ENCODE measurements around the gene CHERP. TPM values are rescaled to one million over a fixed set of nuclear protein-coding genes. Genes with fewer than 3 reads are reported as not detected.
A peak's percentile ranks its signal among the peaks of the same experiment; 100 is the strongest.

CHERP gene
- total RNA-seq, 1 donor from 2014 or later: 78.4 TPM

- peaks cover 48% of the 10 kb centered on the region for H3K4me1 Mint-ChIP-seq
- no peaks in the 10 kb centered on the region for H3K9me3 Mint-ChIP-seq
- H3K4me3 Mint-ChIP-seq: peak overlapping the region; percentile 6
- no peaks in the 10 kb centered on the region for H3K36me3 Mint-ChIP-seq
- no peak for TF ChIP-seq CTCF (IDR thresholded peaks at IDR 0.05; ENCODE audit: unreplicated experiment)
- H3K27me3 Mint-ChIP-seq (ENCODE audit: low read depth): no peaks in the 10 kb centered on the region
- peak overlapping the region; percentile 84 for H3K27ac Mint-ChIP-seq
- no peak for DNase-seq (ENCODE audit: low spot score in 2 of 2, unreplicated experiment in 2 of 2)
Measured at GRCh38 chr19:16587833-16588823, 45.9 kb upstream of the CHERP start.

- Mint-ChIP-seq H3K27me3 (ENCODE audit: low read depth) (no peaks in the 10 kb centered on the region), H3K9me3 (no peaks in the 10 kb centered on the region), H3K4me3 (no peak overlapping the region), H3K4me1 (peaks cover 48% of the 10 kb centered on the region), H3K27ac (peak overlapping the region; percentile 84), H3K36me3 (no peaks in the 10 kb centered on the region)
- DNase-seq (ENCODE audit: low spot score in 2 of 2, unreplicated experiment in 2 of 2): no peak
- no peak for TF ChIP-seq CTCF (IDR thresholded peaks at IDR 0.05; ENCODE audit: unreplicated experiment)
Measured at GRCh38 chr19:16586991-16587832, 45.0 kb upstream of the CHERP start.

- H3K36me3 Mint-ChIP-seq: no peaks in the 10 kb centered on the region
- no peak for TF ChIP-seq CTCF (IDR thresholded peaks at IDR 0.05; ENCODE audit: unreplicated experiment)
- peak overlapping the region; percentile 48 for H3K27ac Mint-ChIP-seq
- no peak for DNase-seq (ENCODE audit: low spot score in 2 of 2, unreplicated experiment in 2 of 2)
- no peaks in the 10 kb centered on the region for H3K9me3 Mint-ChIP-seq
- H3K4me3 Mint-ChIP-seq: no peak overlapping the region
- no peaks in the 10 kb centered on the region for H3K27me3 Mint-ChIP-seq (ENCODE audit: low read depth)
- H3K4me1 Mint-ChIP-seq: peaks cover 48% of the 10 kb centered on the region
Measured at GRCh38 chr19:16586477-16586871, 44.2 kb upstream of the CHERP start.

- DNase-seq (ENCODE audit: low spot score in 2 of 2, unreplicated experiment in 2 of 2): no peak
- H3K9me3 Mint-ChIP-seq: no peaks in the 10 kb centered on the region
- no peaks in the 10 kb centered on the region for H3K36me3 Mint-ChIP-seq
- H3K27ac Mint-ChIP-seq: peak overlapping the region; percentile 60
- peaks cover 48% of the 10 kb centered on the region for H3K4me1 Mint-ChIP-seq
- H3K27me3 Mint-ChIP-seq (ENCODE audit: low read depth): no peaks in the 10 kb centered on the region
- TF ChIP-seq CTCF (IDR thresholded peaks at IDR 0.05; ENCODE audit: unreplicated experiment): no peak
- H3K4me3 Mint-ChIP-seq: no peak overlapping the region
Measured at GRCh38 chr19:16585808-16586476, 43.7 kb upstream of the CHERP start.

- Mint-ChIP-seq H3K27me3 (ENCODE audit: low read depth) (no peaks in the 10 kb centered on the region), H3K4me3 (no peak overlapping the region), H3K36me3 (no peaks in the 10 kb centered on the region), H3K4me1 (peaks cover 48% of the 10 kb centered on the region), H3K27ac (peak overlapping the region; percentile 60), H3K9me3 (no peaks in the 10 kb centered on the region)
- DNase-seq (ENCODE audit: low spot score in 2 of 2, unreplicated experiment in 2 of 2): no peak
- TF ChIP-seq CTCF (IDR thresholded peaks at IDR 0.05; ENCODE audit: unreplicated experiment): no peak
Measured at GRCh38 chr19:16585094-16585801, 43.0 kb upstream of the CHERP start.
